ENCODE data around the gene BNC2. TPM values are rescaled to one million over a fixed set of nuclear protein-coding genes. Genes with fewer than 3 reads are reported as not detected.

BNC2 gene
- total and polyA plus RNA-seq, 8 donors = 0.28 to 7.6 (median 0.99) TPM

DNA sequence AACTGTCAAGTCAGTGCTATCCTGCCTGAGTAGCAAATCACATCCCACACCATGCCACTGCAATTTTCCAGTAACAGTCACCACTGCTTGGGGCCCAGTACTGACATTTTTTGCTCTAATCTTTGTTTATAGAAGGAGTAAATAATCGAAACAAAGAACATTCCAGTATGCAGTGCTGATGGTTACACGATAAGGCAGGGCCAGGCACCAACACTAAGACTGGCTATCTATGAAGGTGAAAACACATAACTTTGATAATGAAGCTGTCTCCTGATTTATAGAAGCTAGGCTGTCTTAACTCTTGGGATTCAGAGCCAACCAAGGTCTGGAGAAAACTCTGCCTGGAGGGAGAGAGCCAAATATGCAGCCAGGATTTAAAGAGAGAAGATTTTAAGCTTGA lies 365.3 kb downstream of the BNC2 start:
- Histone ChIP-seq H3K27ac (no peak overlapping the region), H3K27me3 (no peaks in the 10 kb centered on the region), H3K4me1 (no peaks in the 10 kb centered on the region), H3K36me3 (no peaks in the 10 kb centered on the region), H3K9me3 (no peaks in the 10 kb centered on the region), H3K4me3 (no peak overlapping the region)
- FAIRE-seq (no peak), DNase-seq (no peak), ATAC-seq (peak in 1 of 4 donors; percentile 38)
- TF ChIP-seq, protein P1, sequence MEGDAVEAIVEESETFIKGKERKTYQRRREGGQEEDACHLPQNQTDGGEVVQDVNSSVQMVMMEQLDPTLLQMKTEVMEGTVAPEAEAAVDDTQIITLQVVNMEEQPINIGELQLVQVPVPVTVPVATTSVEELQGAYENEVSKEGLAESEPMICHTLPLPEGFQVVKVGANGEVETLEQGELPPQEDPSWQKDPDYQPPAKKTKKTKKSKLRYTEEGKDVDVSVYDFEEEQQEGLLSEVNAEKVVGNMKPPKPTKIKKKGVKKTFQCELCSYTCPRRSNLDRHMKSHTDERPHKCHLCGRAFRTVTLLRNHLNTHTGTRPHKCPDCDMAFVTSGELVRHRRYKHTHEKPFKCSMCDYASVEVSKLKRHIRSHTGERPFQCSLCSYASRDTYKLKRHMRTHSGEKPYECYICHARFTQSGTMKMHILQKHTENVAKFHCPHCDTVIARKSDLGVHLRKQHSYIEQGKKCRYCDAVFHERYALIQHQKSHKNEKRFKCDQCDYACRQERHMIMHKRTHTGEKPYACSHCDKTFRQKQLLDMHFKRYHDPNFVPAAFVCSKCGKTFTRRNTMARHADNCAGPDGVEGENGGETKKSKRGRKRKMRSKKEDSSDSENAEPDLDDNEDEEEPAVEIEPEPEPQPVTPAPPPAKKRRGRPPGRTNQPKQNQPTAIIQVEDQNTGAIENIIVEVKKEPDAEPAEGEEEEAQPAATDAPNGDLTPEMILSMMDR (IDR thresholded peaks at IDR 0.05) = no peak
- intact Hi-C loops (cut with DNase I) = no loop called here
- 3 to 11% methylated on average over 2 of the region's 2 CpGs for WGBS, 2 donors

DNA sequence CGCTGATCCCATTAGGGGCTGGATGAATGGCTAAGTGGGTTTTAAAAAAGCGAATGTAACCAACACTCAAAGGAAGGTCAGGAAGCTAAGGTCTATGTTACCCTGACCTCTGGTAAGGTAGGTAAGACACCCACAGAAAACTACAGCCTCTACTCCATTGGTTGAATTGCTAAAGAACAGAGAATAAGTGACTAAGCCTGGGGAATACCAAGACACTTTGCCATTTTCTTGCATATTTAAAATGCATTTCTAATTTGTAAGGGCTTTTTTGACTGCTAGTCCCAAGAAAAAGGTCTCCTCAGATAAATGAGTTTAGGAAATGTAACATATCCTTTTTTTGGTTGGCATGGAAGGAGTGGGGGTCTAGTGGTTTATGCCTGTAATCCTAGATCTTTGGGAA lies 368.7 kb downstream of the BNC2 start:
- Histone ChIP-seq H3K4me1 (no peaks in the 10 kb centered on the region), H3K36me3 (no peaks in the 10 kb centered on the region), H3K27me3 (no peaks in the 10 kb centered on the region), H3K27ac (no peak overlapping the region), H3K9me3 (no peaks in the 10 kb centered on the region), H3K4me3 (no peak overlapping the region)
- TF ChIP-seq, protein P1 (IDR thresholded peaks at IDR 0.05) = no peak
- intact Hi-C loops (cut with DNase I) = no loop called here
- WGBS, 2 donors = 74 to 90% methylated on average over 2 of the region's 2 CpGs
- ATAC-seq = no peak
- no peak for DNase-seq
- FAIRE-seq = no peak

DNA sequence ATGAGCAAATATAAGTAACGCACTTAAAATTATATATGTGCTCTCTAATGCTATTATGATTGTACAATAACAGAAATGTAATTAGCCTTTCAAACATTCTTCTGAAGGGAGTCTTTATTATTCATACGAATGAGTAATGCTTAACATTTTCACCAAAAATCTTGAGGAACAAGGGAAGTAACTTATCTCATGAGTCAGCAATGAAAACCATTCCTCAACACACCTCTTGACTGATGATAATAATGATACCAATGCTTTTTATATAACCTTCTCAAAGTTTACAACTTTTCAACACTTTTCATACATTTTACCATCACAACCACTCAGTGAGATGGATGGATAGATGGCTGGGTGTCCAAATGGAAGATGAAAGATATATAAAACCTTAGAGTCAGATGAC lies 369.3 kb downstream of the BNC2 start:
- intact Hi-C loops (cut with DNase I) = no loop called here

DNA sequence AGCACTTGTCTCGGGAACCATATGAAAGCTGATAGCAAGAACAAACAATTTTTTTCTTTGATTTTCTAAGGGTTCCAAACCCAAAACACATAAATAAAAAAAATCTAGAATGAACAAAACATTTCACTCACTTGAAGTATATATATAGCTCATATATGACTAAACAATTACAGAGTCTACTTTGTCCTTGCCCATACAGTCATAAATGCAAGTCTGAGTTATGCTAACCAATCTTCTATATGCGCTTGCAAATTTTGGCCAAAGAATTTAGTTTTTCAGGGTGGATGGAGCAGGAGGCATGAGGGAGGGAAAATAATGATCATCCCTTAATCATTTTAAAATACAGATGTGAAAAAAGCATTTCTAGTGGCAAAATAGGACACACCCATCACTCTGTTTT lies 370.1 kb downstream of the BNC2 start:
- WGBS, 2 donors = 69 to 71% methylated on average over 2 of the region's 2 CpGs
- no peak for ATAC-seq
- FAIRE-seq = no peak
- TF ChIP-seq, protein P1 (IDR thresholded peaks at IDR 0.05) = no peak
- Histone ChIP-seq H3K9me3 (no peaks in the 10 kb centered on the region), H3K27me3 (no peaks in the 10 kb centered on the region), H3K36me3 (no peaks in the 10 kb centered on the region), H3K27ac (no peak overlapping the region), H3K4me3 (no peak overlapping the region), H3K4me1 (no peaks in the 10 kb centered on the region)
- intact Hi-C loops (cut with DNase I) = no loop called here
- DNase-seq = no peak

More for the DNA sequence above, 369.3 kb downstream of the BNC2 start:
- H3K4me1 ChIP-seq = no peaks in the 10 kb centered on the region
- H3K27ac ChIP-seq = no peak overlapping the region
- no peak for FAIRE-seq
- no peak overlapping the region for H3K4me3 ChIP-seq
- TF ChIP-seq, protein P1 (IDR thresholded peaks at IDR 0.05) = no peak
- H3K27me3 ChIP-seq = no peaks in the 10 kb centered on the region
- H3K9me3 ChIP-seq = no peaks in the 10 kb centered on the region
- no peak for ATAC-seq
- WGBS, 2 donors = 72 to 84% methylated on average over 2 of the region's 2 CpGs
- no peak for DNase-seq
- no peaks in the 10 kb centered on the region for H3K36me3 ChIP-seq

DNA sequence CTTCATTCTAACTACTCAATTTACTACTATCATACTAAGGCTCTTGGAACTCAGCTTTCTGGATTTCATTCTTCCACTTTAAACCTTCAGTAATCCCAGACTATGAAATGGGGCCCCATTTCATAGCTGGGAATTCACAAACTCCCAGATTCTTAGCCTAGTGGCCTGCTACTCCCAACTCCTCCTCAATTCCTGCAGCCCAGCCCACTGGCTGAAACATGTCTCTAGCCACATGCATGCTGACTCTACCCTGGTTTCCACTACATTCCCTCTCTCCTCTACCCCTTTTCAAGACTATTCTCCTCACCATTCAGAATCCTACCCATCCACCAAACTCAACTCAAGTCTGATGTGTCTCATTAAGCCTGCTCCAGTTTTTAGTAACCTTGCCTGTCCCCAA lies 370.6 kb downstream of the BNC2 start:
- Histone ChIP-seq H3K9me3 (no peaks in the 10 kb centered on the region), H3K4me1 (no peaks in the 10 kb centered on the region), H3K36me3 (no peaks in the 10 kb centered on the region), H3K27ac (no peak overlapping the region), H3K4me3 (no peak overlapping the region), H3K27me3 (no peaks in the 10 kb centered on the region)
- intact Hi-C loops (cut with DNase I) = no loop called here
- DNase-seq (no peak), ATAC-seq (no peak), FAIRE-seq (no peak)
- TF ChIP-seq, protein P1 (IDR thresholded peaks at IDR 0.05) = no peak
